Esophagus muscularis mucosa (tissue), 3 donors: ENCODE measurements around the gene NUFIP1.

Experiments used
- CTCF ChIP-seq, 3 experiments: fragments of 200-600 bp in 2 of 3; fragments of 450-650 bp in 1 of 3; sonication (generic) in 2 of 3; IDR thresholded peaks; one replicate each; pipeline ENCODE4 v1.5.1; 2017 to 2019; ENCODE audit warnings: antibody characterized with exemption in 3 of 3, mild to moderate bottlenecking in 2 of 3, moderate library complexity in 1 of 3
- POLR2A ChIP-seq: fragments of 450-650 bp; IDR thresholded peaks from one replicate; pipeline ENCODE4 v1.6.1; 2017; ENCODE audit warnings: antibody characterized with exemption, moderate library complexity, mild to moderate bottlenecking, low read depth

GRCh38 chr13:44929692-44930091 lies 59.6 kb downstream of the NUFIP1 start:
- TF ChIP-seq CTCF (IDR thresholded peaks at IDR 0.05) (no peak), POLR2A (no peak)
